HT-29 (cell line): ENCODE data around the gene CACNA1D. TPM values are rescaled to one million over a fixed set of nuclear protein-coding genes. Genes with fewer than 3 reads are reported as not detected.
"Not testable (repeated sequence)": the region's sequence is repeated elsewhere in the genome, so short reads cannot be mapped to it uniquely, and the experiment has no call there.

Source experiments
- DNase-seq: peaks from one replicate; pipeline ENCODE4 v3.0.0-alpha.2; 2015; ENCODE audit warnings: low spot score
- total RNA-seq: library from RNA; depleted of rRNA; stranded (reverse); fragments of >200 nt; shearing (Covaris generic); gene quantifications from 2 replicates; pipeline ENCODE4 v1.2.3, GENCODE V29; 2014

The CACNA1D gene
- total RNA-seq, 1 experiment from 2014 or later = 25.3 TPM

DNA sequence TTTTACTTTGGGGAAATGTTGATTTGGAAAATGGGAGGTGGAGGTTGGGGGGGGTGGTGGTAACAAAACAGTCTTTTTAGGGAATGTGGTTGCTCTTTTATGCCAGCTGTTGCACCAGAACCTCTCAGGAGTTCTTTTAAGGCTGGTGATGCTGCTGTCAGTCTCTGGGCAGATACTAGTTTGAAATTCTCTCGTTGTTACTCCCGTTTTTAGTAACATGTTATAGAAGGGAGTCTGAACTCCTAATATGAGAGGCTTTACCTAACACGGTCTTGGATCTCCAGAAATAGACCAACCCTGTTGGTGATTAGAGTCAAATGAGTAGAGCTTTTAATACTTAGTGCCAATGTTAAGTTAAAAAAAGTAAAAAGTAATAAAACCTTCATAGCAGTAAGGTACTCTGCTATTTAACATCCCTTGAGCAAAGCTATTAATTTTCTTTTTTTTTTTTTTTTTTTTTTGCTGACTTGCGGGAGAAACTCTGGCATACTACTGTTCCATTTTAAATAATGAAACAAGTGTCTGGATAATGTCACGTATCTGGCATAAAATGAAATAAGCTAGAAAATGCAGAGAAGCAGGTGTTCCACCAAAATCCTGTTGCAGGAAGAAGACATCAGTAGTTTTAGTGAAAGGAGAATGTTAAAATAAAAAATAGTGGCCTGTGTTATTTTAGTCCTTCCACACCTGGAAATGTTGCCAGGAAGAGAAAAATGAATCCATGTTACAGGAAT, 156.7 kb downstream of the CACNA1D start:
- no peak for DNase-seq

- no peak for DNase-seq
These were observed 157.5 kb downstream of the CACNA1D start for GRCh38 chr3:53651927-53652326.

DNA sequence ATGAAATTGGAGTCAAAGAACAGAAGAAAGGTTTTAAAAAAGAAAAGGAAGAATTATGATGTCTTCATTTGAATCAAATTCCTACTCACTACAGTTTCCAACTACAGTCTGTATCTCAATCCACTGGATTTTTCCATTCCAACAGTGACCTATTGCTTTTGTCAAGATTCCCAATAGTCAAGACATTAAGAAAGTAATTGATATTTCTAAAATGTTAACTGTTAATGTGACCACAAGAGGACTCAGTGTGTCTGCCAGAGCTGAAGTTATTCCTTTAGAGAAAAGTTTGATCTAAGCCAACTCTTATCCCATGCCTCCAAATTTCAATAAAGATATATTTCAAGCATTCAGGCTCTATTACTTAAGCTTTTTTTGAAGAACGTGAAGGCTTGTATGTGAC, 163.2 kb downstream of the CACNA1D start:
- DNase-seq = no peak

DNA sequence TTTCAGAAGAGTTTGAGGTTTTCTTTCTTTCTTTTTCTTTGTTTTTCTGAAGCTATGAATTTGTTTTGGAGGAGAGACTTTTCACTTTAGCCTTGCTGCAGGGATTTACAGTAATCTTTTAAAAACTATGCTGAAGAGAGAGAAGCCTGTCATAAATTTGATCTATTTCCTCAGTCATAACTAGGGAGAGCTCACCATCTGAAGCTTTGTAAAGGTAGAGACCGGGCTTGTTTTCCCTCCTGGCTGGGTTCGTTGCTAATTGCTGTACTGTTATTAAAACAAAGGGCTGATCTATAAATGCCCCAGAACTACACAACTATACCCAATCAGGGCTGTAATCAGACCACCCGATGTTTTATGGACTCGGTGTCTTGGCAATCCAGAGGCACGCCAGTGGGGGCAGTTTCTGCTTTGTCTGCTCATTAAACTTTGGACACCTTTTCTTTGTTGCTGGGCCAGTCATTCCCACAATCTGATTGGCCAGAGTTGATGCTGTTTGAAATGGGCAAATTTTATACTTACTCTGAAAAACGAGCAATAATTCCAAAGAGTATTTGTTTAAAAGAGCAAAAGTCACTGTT, 164.3 kb downstream of the CACNA1D start:
- no peak for DNase-seq

DNA sequence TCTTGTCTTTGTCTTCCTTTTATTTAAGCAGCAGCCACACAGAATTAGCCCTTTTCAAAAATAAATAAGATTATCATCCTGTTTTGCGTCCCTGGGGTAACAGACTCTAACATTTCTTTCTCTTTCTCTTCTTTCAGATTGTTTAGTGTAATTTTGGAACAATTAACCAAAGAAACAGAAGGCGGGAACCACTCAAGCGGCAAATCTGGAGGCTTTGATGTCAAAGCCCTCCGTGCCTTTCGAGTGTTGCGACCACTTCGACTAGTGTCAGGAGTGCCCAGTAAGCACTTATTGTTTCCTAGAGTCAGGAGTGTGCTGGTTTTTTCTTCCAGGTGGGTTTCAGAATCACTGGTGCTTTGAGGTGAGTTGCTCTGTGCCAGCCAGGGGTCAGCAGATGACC, 165.6 kb downstream of the CACNA1D start:
- no peak for DNase-seq

- DNase-seq = no peak
These were observed 167.1 kb downstream of the CACNA1D start for GRCh38 chr3:53661480-53661879.

GRCh38 chr3:53664812-53665211, 170.4 kb downstream of the CACNA1D start:
- DNase-seq = not testable (repeated sequence)

GRCh38 chr3:53665608-53666425, 171.4 kb downstream of the CACNA1D start:
- no peak for DNase-seq

- no peak for DNase-seq
These were observed 174.5 kb downstream of the CACNA1D start for GRCh38 chr3:53668872-53669271.

- DNase-seq = no peak
These were observed 176.3 kb downstream of the CACNA1D start for GRCh38 chr3:53670721-53671120.

GRCh38 chr3:53671192-53671960, 177.0 kb downstream of the CACNA1D start:
- DNase-seq = no peak

- no peak for DNase-seq
These were observed 177.5 kb downstream of the CACNA1D start for GRCh38 chr3:53671961-53672299.

DNA sequence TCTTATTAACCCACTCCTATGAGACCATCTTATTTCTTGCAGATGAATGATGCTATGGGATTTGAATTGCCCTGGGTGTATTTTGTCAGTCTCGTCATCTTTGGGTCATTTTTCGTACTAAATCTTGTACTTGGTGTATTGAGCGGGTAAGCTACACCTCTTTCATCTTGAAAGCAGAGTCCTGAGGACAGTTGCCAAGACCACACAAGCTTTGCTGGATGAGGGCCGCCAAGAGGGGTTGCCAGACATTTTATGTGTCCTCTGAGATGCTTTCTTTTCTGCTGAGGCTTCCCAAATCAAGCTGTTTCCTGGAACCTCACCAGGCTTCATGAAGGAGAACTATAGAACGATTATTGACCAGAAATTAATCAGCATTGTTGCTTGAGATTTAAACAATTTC, 178.6 kb downstream of the CACNA1D start:
- DNase-seq = no peak

GRCh38 chr3:53673722-53674350, 179.4 kb downstream of the CACNA1D start:
- DNase-seq = no peak

DNA sequence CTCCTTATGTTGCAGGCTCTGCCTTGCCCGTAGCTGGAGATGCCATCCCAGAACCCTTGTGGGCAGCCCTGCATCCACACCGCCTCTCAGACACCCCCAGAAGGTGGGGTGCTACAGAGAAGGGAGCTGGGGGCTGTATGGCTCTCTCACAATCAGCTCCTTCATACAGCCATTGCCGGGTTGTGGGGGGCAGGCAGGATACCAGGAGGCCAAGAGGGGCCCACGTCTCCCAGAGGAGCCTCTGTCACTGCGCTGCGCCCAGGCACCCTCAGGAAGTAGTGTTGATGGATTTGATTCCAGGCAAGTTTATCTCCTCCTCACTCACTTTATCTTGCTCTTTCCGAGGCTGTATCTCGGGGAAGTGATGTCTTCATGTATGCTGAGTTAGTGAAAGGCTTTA, 180.2 kb downstream of the CACNA1D start:
- DNase-seq = no peak

DNA sequence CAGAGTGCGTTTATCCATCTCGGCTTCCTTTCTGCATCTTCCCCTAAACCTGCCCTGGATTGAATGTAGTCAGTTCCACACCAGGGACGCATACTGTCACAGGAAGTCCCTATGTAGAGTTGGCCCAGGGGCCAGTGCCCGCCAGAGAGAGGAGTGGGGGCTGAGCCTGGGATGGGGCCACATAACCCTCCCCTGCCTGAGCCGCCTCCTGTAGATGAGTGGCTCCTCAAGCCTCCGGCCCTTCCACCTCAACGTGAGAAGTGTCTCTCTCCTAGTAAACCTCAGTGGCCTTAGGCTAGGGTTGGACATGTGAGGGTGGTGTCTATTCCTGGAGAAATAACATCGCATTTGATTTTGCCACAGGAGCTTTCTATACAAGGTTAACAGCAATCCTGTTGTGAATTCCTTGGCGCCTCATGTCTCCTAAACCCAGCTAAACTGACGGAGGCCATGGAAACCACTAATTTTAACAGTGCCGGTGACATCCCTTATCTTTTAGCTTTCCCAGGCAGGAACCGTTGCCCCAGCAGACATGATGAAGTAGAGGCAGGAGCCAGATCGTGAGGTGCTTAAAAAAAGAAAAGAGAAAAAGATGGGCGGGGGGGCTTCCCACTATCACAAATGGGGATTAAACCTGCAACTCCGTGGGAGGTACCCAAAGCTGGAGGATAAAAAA, 180.7 kb downstream of the CACNA1D start:
- no peak for DNase-seq

DNA sequence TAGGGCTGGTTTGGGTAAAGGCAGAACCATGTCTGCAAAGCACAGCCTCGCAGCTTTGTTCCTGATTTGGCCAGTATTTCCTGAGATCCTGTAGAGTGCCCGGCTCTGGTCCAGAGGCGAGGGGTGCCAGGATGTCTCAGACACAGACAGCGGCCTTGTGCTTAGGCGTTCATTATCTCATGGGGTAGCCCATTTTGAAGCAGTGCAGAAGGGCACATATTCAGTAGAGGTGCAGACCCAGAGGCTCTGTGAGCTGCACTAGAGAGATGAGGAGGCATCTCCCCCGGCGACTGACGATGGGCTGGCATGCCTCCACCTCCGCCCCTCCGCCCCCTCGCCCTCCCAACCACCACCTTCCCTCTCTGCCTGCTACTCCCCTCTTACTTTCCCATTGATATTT, 181.5 kb downstream of the CACNA1D start:
- DNase-seq = no peak

- DNase-seq = peak; percentile 4
These were observed 183.0 kb downstream of the CACNA1D start for GRCh38 chr3:53677413-53677812.

DNA sequence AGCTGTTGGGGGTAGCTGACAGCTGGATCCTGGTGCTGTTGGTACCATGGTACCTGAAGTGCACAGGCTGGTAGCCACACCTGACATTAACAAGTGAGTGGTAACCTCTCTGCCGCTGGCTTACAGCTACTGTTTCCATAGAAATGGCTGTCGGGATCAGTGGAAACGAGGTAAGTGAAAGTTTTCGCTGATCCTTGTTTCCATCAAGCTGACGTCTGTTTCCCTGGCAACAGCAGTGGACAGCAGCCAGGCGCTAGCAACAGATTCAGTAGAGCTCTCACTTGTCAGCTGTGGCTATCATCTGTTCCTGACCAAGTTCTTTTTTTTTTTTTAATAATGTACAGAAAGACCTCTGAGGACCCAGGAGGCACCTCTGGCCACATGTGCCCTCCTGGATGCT, 185.6 kb downstream of the CACNA1D start:
- DNase-seq = no peak

GRCh38 chr3:53682807-53683206, 188.4 kb downstream of the CACNA1D start:
- DNase-seq = no peak

DNA sequence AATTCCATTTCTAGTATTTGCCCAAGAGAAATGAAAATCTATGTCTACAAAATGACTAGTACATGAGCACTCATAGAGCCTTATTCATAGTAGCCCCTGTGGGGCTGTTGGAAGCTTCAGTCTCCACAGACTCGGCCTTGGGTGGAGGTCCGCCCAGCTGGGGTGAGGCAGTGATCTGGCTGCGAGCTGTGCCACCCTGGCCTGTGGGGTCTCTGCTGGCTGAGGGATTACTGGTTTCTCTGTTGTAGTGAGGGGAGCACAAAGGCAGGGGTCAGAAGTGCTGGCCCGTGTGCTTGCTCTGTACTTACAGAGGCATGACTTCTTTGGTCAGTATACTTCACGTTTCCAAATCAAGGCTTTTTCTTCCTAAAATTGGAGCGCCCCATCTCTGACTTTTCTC, 193.7 kb downstream of the CACNA1D start:
- no peak for DNase-seq
